GM12892 (cell line): Measurements from ENCODE around the gene FTO.

Experiments used
- POLR2A ChIP-seq: IDR thresholded peaks from 2 replicates; pipeline ENCODE4 v1.6.1; 2011; ENCODE audit warnings: low read depth, low read length, control low read depth
- POLR2AphosphoS5 ChIP-seq: IDR thresholded peaks from 2 replicates; pipeline ENCODE4 v1.6.1; 2011; ENCODE audit warnings: low read depth, low read length, control low read depth

- TF ChIP-seq POLR2A = no peak
- TF ChIP-seq POLR2AphosphoS5 = no peak
Observed at GRCh38 chr16:53673189-53673588, 30.8 kb upstream of the FTO start.
